ENCODE data around the gene SPAG16. TPM values are rescaled to one million over a fixed set of nuclear protein-coding genes. Genes with fewer than 3 reads are reported as not detected.

Gene SPAG16
- total RNA-seq, 1 experiment from 2014 or later = 17.2 TPM

- no peak overlapping the region for H2AFZ ChIP-seq (ENCODE audit: low read length)
- H3K36me3 ChIP-seq (ENCODE audit: low read depth, low read length) = no peaks in the 10 kb centered on the region
- TF ChIP-seq EZH2phosphoT487 (IDR thresholded peaks at IDR 0.05; ENCODE audit: borderline replicate concordance, low read length) (no peak), EZH2 (IDR thresholded peaks at IDR 0.05; ENCODE audit: low read length, unreplicated experiment) (no peak)
- TF ChIP-seq, protein P1, sequence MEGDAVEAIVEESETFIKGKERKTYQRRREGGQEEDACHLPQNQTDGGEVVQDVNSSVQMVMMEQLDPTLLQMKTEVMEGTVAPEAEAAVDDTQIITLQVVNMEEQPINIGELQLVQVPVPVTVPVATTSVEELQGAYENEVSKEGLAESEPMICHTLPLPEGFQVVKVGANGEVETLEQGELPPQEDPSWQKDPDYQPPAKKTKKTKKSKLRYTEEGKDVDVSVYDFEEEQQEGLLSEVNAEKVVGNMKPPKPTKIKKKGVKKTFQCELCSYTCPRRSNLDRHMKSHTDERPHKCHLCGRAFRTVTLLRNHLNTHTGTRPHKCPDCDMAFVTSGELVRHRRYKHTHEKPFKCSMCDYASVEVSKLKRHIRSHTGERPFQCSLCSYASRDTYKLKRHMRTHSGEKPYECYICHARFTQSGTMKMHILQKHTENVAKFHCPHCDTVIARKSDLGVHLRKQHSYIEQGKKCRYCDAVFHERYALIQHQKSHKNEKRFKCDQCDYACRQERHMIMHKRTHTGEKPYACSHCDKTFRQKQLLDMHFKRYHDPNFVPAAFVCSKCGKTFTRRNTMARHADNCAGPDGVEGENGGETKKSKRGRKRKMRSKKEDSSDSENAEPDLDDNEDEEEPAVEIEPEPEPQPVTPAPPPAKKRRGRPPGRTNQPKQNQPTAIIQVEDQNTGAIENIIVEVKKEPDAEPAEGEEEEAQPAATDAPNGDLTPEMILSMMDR (conservative IDR thresholded peaks at IDR 0.05; ENCODE audit: low read depth, low read length) = no peak
- no peaks in the 10 kb centered on the region for H4K20me1 ChIP-seq (ENCODE audit: low read length)
- intact Hi-C loops (cut with micrococcal nuclease) = no loop called here
- H3F3A ChIP-seq (ENCODE audit: low read length, unreplicated experiment) = no peaks in the 10 kb centered on the region
- ChIA-PET CTCF (no interaction called here), POLR2A (ENCODE audit: unreplicated experiment) (no interaction called here)
- no peaks in the 10 kb centered on the region for H3K9me3 ChIP-seq (ENCODE audit: low read length)
- no peak overlapping the region for H3K27ac ChIP-seq (ENCODE audit: low read length)
- no peak overlapping the region for H3K9ac ChIP-seq (ENCODE audit: low read length)
- no peaks in the 10 kb centered on the region for H3K27me3 ChIP-seq (ENCODE audit: low read length)
- H3K4me3 ChIP-seq (ENCODE audit: low read length) = no peak overlapping the region
- no peaks in the 10 kb centered on the region for H3K9me2 ChIP-seq (replicated peaks; ENCODE audit: low read length)
- H3K79me2 ChIP-seq (ENCODE audit: low read length) = no peaks in the 10 kb centered on the region
- no TSS peak for BruUV-seq (replicated peaks)
- ATAC-seq (no peak), DNase-seq (no peak)
- peaks cover 5% of the 10 kb centered on the region; the same call in 1 of the 2 replicates for H3K4me1 ChIP-seq (ENCODE audit: insufficient read depth, low read length)
- H3K4me2 ChIP-seq (ENCODE audit: low read length) = no peak overlapping the region
Measured at GRCh38 chr2:214107726-214108125, 823.5 kb downstream of the SPAG16 start.

- TF ChIP-seq EZH2phosphoT487 (IDR thresholded peaks at IDR 0.05; ENCODE audit: borderline replicate concordance, low read length) (no peak), EZH2 (IDR thresholded peaks at IDR 0.05; ENCODE audit: low read length, unreplicated experiment) (no peak)
- TF ChIP-seq, protein P1 (conservative IDR thresholded peaks at IDR 0.05; ENCODE audit: low read depth, low read length) = no peak
- Histone ChIP-seq H3K9ac (ENCODE audit: low read length) (no peak overlapping the region), H3K9me3 (ENCODE audit: low read length) (no peaks in the 10 kb centered on the region), H3K4me3 (ENCODE audit: low read length) (no peak overlapping the region), H4K20me1 (ENCODE audit: low read length) (no peaks in the 10 kb centered on the region), H3K4me2 (ENCODE audit: low read length) (no peak overlapping the region), H3K79me2 (ENCODE audit: low read length) (no peaks in the 10 kb centered on the region), H3K27ac (ENCODE audit: low read length) (no peak overlapping the region), H3K9me2 (replicated peaks; ENCODE audit: low read length) (no peaks in the 10 kb centered on the region), H3K36me3 (ENCODE audit: low read depth, low read length) (no peaks in the 10 kb centered on the region), H3K4me1 (ENCODE audit: insufficient read depth, low read length) (no peaks in the 10 kb centered on the region), H3F3A (ENCODE audit: low read length, unreplicated experiment) (no peaks in the 10 kb centered on the region), H3K27me3 (ENCODE audit: low read length) (no peaks in the 10 kb centered on the region), H2AFZ (ENCODE audit: low read length) (no peak overlapping the region)
- ChIA-PET POLR2A (ENCODE audit: unreplicated experiment) (no interaction called here), CTCF (no interaction called here)
- BruUV-seq (replicated peaks) = no TSS peak
- intact Hi-C loops (cut with micrococcal nuclease) = no loop called here
- DNase-seq (no peak), ATAC-seq (no peak)
Measured at GRCh38 chr2:214108598-214108997, 824.3 kb downstream of the SPAG16 start.

DNA sequence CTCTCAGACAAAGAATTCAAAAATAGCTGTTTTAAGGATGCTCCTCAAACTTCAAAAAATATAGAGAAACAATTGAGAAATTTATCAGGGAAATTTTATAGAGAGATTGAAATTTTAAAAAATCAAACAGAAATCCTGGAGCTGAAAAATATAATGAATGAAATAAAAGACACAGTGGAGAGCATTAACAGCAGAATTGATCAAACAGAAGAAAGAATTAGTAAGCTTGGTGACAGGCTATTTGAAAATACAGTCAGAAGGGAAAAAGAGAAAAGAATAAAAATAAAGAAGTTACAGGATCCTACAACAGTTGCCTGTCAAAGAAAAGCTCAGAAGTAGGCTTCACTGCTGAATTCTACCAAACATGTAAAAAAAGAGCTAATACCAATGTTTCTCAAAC, 832.8 kb downstream of the SPAG16 start:
- H3K27ac ChIP-seq (ENCODE audit: low read length) = no peak overlapping the region
- no peaks in the 10 kb centered on the region for H3K27me3 ChIP-seq (ENCODE audit: low read length)
- no peaks in the 10 kb centered on the region for H3K4me1 ChIP-seq (ENCODE audit: insufficient read depth, low read length)
- no peak overlapping the region for H3K4me3 ChIP-seq (ENCODE audit: low read length)
- H2AFZ ChIP-seq (ENCODE audit: low read length) = no peak overlapping the region
- H3K9me3 ChIP-seq (ENCODE audit: low read length) = peaks cover 13% of the 10 kb centered on the region; the same call in 1 of the 2 replicates
- CTCF ChIA-PET = no interaction called here
- no peak for DNase-seq
- H3F3A ChIP-seq (ENCODE audit: low read length, unreplicated experiment) = no peaks in the 10 kb centered on the region
- no peak overlapping the region for H3K4me2 ChIP-seq (ENCODE audit: low read length)
- BruUV-seq (replicated peaks) = no TSS peak
- H3K36me3 ChIP-seq (ENCODE audit: low read depth, low read length) = 0 out of 2 replicates have a peak, but pooled peaks cover 8% of the 10 kb centered on the region
- H3K79me2 ChIP-seq (ENCODE audit: low read length) = no peaks in the 10 kb centered on the region
- no peak overlapping the region for H3K9ac ChIP-seq (ENCODE audit: low read length)
- no peak for TF ChIP-seq EZH2 (IDR thresholded peaks at IDR 0.05; ENCODE audit: low read length, unreplicated experiment)
- TF ChIP-seq, protein P1 (conservative IDR thresholded peaks at IDR 0.05; ENCODE audit: low read depth, low read length) = no peak
- TF ChIP-seq EZH2phosphoT487 (IDR thresholded peaks at IDR 0.05; ENCODE audit: borderline replicate concordance, low read length) = no peak
- no peak for ATAC-seq
- no peaks in the 10 kb centered on the region for H3K9me2 ChIP-seq (replicated peaks; ENCODE audit: low read length)
- POLR2A ChIA-PET (ENCODE audit: unreplicated experiment) = no interaction called here
- no peaks in the 10 kb centered on the region for H4K20me1 ChIP-seq (ENCODE audit: low read length)
- intact Hi-C loops (cut with micrococcal nuclease) = no loop called here
